ENCODE results near the gene BTN1A1. TPM values are rescaled to one million over a fixed set of nuclear protein-coding genes. Genes with fewer than 3 reads are reported as not detected.
A peak's percentile ranks its signal among the peaks of the same experiment; 100 is the strongest.

The BTN1A1 gene
- total RNA-seq, 1 donor from 2014 or later, result not detected

DNA sequence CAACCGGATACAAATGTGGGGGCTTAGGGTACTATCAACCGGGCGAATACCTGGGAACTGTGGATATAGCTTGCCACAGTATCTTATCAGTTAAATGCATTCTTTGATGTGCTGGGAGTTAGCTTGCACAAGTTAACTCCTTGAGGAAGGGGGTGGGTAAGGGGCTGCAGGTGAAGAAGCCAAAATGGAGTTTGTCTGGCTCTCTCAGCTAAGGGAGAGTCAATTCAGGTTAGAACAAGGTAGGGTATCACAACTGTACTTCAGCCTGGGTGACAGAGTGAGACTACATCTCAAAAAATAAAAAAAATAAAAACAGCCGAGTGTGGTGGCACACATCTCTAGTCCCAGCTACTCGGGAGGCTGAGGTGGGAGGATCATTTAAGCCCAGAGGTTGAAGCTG is 8.5 kb upstream of the BTN1A1 start:
- no peak for DNase-seq (ENCODE audit: low read depth, low spot score)
- H3K4me1 Mint-ChIP-seq, result peaks cover 3% of the 10 kb centered on the region
- peaks cover 4% of the 10 kb centered on the region for H3K27me3 Mint-ChIP-seq (ENCODE audit: low read depth)
- no peak overlapping the region for H3K4me3 Mint-ChIP-seq
- peaks cover 6% of the 10 kb centered on the region for H3K9me3 Mint-ChIP-seq
- H3K36me3 Mint-ChIP-seq (ENCODE audit: low read depth), result no peaks in the 10 kb centered on the region
- no peak overlapping the region for H3K27ac Mint-ChIP-seq (ENCODE audit: unreplicated experiment)
- TF ChIP-seq, protein P1, sequence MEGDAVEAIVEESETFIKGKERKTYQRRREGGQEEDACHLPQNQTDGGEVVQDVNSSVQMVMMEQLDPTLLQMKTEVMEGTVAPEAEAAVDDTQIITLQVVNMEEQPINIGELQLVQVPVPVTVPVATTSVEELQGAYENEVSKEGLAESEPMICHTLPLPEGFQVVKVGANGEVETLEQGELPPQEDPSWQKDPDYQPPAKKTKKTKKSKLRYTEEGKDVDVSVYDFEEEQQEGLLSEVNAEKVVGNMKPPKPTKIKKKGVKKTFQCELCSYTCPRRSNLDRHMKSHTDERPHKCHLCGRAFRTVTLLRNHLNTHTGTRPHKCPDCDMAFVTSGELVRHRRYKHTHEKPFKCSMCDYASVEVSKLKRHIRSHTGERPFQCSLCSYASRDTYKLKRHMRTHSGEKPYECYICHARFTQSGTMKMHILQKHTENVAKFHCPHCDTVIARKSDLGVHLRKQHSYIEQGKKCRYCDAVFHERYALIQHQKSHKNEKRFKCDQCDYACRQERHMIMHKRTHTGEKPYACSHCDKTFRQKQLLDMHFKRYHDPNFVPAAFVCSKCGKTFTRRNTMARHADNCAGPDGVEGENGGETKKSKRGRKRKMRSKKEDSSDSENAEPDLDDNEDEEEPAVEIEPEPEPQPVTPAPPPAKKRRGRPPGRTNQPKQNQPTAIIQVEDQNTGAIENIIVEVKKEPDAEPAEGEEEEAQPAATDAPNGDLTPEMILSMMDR (conservative IDR thresholded peaks at IDR 0.05), result no peak

DNA sequence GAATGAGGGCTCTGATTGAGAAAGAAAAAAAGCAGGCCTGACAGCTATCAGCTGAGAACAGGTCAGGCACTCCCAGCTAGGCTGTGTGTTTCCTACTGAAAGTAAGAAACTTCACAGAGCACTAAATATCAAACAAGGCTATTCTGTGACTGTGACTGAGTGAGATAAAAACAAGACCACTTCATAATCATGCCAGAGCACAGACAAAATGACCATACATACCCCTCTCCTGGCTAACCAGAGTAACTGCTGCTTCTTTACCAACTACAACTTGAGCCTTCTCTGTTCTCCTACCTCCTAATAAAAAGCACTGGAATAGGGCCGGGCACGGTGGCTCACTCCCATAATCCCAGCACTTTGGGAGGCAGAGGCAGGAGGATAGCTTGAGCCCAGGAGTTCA is 6.8 kb upstream of the BTN1A1 start:
- Mint-ChIP-seq H3K27ac (ENCODE audit: unreplicated experiment) (no peak overlapping the region), H3K27me3 (ENCODE audit: low read depth) (peaks cover 10% of the 10 kb centered on the region), H3K4me1 (peaks cover 3% of the 10 kb centered on the region), H3K9me3 (no peaks in the 10 kb centered on the region), H3K4me3 (no peak overlapping the region), H3K36me3 (ENCODE audit: low read depth) (no peaks in the 10 kb centered on the region)
- TF ChIP-seq, protein P1 (conservative IDR thresholded peaks at IDR 0.05), result peak; percentile 46
- no peak for DNase-seq (ENCODE audit: low read depth, low spot score)

DNA sequence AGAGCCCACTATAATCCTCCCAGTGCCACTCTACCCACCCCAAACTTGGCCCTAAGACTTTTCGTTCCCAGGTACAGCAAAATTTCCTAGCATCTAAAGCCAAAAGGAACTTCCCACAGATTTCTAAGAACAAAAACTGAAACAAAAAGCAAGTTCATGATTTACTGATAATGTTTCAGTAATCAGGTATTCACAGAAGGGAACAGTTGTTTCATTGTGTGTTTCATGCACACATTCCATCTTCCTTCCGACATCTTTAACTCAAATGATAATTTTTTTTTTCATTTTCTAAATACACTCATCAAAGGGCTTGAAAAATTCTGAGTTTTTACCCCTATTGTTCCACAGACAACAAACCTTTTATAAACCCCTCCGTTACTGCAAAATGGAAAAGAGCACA is 6.0 kb upstream of the BTN1A1 start:
- Mint-ChIP-seq H3K36me3 (ENCODE audit: low read depth) (no peaks in the 10 kb centered on the region), H3K27ac (ENCODE audit: unreplicated experiment) (no peak overlapping the region), H3K4me3 (no peak overlapping the region), H3K9me3 (no peaks in the 10 kb centered on the region), H3K27me3 (ENCODE audit: low read depth) (peaks cover 10% of the 10 kb centered on the region), H3K4me1 (peaks cover 3% of the 10 kb centered on the region)
- TF ChIP-seq, protein P1 (conservative IDR thresholded peaks at IDR 0.05), result no peak
- DNase-seq (ENCODE audit: low read depth, low spot score), result no peak

- TF ChIP-seq, protein P1 (conservative IDR thresholded peaks at IDR 0.05), result no peak
- no peak overlapping the region for H3K27ac Mint-ChIP-seq (ENCODE audit: unreplicated experiment)
- no peak overlapping the region for H3K4me3 Mint-ChIP-seq
- H3K36me3 Mint-ChIP-seq (ENCODE audit: low read depth), result no peaks in the 10 kb centered on the region
- peaks cover 18% of the 10 kb centered on the region for H3K27me3 Mint-ChIP-seq (ENCODE audit: low read depth)
- no peak for DNase-seq (ENCODE audit: low read depth, low spot score)
- peaks cover 3% of the 10 kb centered on the region for H3K4me1 Mint-ChIP-seq
- H3K9me3 Mint-ChIP-seq, result no peaks in the 10 kb centered on the region
Measured at GRCh38 chr6:26495281-26495680, 4.8 kb upstream of the BTN1A1 start.

DNA sequence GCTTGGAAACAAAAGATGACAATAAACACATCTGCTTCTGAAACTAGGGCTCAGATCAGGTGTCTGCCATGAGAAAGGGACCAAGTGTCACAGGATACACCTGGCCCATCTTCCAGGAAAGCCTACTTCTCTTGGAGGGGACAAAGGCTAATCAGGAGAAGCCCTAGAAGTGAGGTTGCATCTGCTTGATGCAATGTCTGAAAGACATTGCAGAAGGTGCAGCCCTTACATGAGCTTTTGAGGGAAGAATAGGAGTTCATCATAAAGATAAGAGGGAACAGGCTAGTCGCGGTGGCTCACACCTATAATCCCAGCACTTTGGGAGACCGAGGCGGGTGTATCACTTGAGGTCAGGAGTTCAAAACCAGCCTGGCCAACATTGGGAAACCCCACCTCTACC is 2.5 kb upstream of the BTN1A1 start:
- TF ChIP-seq, protein P1 (conservative IDR thresholded peaks at IDR 0.05), result no peak
- DNase-seq (ENCODE audit: low read depth, low spot score), result no peak
- Mint-ChIP-seq H3K36me3 (ENCODE audit: low read depth) (peaks cover 2% of the 10 kb centered on the region), H3K4me1 (peaks cover 14% of the 10 kb centered on the region), H3K4me3 (no peak overlapping the region), H3K27me3 (ENCODE audit: low read depth) (peaks cover 41% of the 10 kb centered on the region), H3K27ac (ENCODE audit: unreplicated experiment) (no peak overlapping the region), H3K9me3 (no peaks in the 10 kb centered on the region)

Measured in neural crest cell (in vitro differentiated cells).